Vagina (tissue), 2 donors: ENCODE results near the gene BICD1.

ENCODE experiments used
- POLR2A ChIP-seq, 2 donors: fragments of 450-650 bp; IDR thresholded peaks; one replicate each; pipeline ENCODE4 v1.6.1; 2017; ENCODE audit warnings: antibody characterized with exemption in 2 of 2, mild to moderate bottlenecking in 2 of 2, moderate library complexity in 2 of 2
- POLR2AphosphoS5 ChIP-seq, 2 donors: sonication (generic); formaldehyde crosslinking; IDR thresholded peaks; one replicate each; pipeline ENCODE4 v1.9.0; 2017; ENCODE audit warnings: antibody characterized with exemption in 2 of 2, mild to moderate bottlenecking in 2 of 2, low read depth in 1 of 2; ENCODE audit not compliant: insufficient read depth in 1 of 2

DNA sequence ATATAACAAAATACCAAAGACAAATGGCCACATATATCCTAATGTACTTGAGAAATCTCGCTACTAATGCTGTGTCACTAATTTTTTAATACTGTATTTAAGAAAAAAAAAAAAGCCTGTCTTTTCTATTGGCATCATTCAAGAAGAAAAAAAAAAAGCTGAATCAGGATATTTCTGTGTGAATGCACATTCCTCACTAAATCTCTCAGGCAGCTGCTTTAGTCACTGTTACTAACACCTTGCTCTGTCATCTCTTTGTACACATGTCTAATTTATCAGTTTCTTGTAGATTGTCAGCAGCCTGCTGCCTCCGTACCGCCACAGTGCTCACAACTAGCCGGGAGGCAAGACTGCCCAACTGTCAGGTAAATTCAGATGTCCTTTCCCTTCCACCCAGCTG is 260.7 kb downstream of the BICD1 start:
- TF ChIP-seq POLR2AphosphoS5 (IDR thresholded peaks at IDR 0.05; ENCODE audit: insufficient read depth in 1 of 2, low read depth in 1 of 2) (no peak), POLR2A (IDR thresholded peaks at IDR 0.05) (no peak)
